ENCODE measurements around the gene MAP4K2. TPM values are rescaled to one million over a fixed set of nuclear protein-coding genes. Genes with fewer than 3 reads are reported as not detected.

The MAP4K2 gene
- total RNA-seq, 1 experiment from 2014 or later = 24.5 TPM

GRCh38 chr11:64789331-64790204 is 13.4 kb downstream of the MAP4K2 start (continued):
- TF ChIP-seq, protein P1, sequence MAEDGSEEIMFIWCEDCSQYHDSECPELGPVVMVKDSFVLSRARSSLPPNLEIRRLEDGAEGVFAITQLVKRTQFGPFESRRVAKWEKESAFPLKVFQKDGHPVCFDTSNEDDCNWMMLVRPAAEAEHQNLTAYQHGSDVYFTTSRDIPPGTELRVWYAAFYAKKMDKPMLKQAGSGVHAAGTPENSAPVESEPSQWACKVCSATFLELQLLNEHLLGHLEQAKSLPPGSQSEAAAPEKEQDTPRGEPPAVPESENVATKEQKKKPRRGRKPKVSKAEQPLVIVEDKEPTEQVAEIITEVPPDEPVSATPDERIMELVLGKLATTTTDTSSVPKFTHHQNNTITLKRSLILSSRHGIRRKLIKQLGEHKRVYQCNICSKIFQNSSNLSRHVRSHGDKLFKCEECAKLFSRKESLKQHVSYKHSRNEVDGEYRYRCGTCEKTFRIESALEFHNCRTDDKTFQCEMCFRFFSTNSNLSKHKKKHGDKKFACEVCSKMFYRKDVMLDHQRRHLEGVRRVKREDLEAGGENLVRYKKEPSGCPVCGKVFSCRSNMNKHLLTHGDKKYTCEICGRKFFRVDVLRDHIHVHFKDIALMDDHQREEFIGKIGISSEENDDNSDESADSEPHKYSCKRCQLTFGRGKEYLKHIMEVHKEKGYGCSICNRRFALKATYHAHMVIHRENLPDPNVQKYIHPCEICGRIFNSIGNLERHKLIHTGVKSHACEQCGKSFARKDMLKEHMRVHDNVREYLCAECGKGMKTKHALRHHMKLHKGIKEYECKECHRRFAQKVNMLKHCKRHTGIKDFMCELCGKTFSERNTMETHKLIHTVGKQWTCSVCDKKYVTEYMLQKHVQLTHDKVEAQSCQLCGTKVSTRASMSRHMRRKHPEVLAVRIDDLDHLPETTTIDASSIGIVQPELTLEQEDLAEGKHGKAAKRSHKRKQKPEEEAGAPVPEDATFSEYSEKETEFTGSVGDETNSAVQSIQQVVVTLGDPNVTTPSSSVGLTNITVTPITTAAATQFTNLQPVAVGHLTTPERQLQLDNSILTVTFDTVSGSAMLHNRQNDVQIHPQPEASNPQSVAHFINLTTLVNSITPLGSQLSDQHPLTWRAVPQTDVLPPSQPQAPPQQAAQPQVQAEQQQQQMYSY (CRISPR knock-in tag; IDR thresholded peaks at IDR 0.05) = no peak
- TF ChIP-seq, protein P2, sequence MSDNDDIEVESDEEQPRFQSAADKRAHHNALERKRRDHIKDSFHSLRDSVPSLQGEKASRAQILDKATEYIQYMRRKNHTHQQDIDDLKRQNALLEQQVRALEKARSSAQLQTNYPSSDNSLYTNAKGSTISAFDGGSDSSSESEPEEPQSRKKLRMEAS (CRISPR knock-in tag; IDR thresholded peaks at IDR 0.05) = no peak
- TF ChIP-seq CTCF (IDR thresholded peaks at IDR 0.05) (no peak), ZNF671 (CRISPR knock-in tag; IDR thresholded peaks at IDR 0.05) (no peak), ELF4 (CRISPR knock-in tag; IDR thresholded peaks at IDR 0.05; ENCODE audit: low read depth) (no peak)

GRCh38 chr11:64788321-64789215 is 14.4 kb downstream of the MAP4K2 start:
- Mint-ChIP-seq H3K27me3 (ENCODE audit: low read depth) (no peaks in the 10 kb centered on the region), H3K36me3 (no peaks in the 10 kb centered on the region; the same call in 1 of the 2 replicates), H3K27ac (no peak overlapping the region), H3K4me1 (no peaks in the 10 kb centered on the region), H3K9me3 (no peaks in the 10 kb centered on the region), H3K4me3 (no peak overlapping the region)
- ATAC-seq (no peak), DNase-seq (ENCODE audit: low spot score) (no peak)
- ChIA-PET POLR2A (no interaction called here), CTCF (interaction anchor here (0.5 to 1.7 kb wide), 31 partner anchors 9 to 383 kb away, joined by 3 to 18 read pairs (median 4); partner anchors contain the start of genes ARL2, CDC42BPG, FAU and MAP4K2)
- no peak for TF ChIP-seq NR3C1 (CRISPR knock-in tag; conservative IDR thresholded peaks at IDR 0.05; ENCODE audit: low read depth)

DNA sequence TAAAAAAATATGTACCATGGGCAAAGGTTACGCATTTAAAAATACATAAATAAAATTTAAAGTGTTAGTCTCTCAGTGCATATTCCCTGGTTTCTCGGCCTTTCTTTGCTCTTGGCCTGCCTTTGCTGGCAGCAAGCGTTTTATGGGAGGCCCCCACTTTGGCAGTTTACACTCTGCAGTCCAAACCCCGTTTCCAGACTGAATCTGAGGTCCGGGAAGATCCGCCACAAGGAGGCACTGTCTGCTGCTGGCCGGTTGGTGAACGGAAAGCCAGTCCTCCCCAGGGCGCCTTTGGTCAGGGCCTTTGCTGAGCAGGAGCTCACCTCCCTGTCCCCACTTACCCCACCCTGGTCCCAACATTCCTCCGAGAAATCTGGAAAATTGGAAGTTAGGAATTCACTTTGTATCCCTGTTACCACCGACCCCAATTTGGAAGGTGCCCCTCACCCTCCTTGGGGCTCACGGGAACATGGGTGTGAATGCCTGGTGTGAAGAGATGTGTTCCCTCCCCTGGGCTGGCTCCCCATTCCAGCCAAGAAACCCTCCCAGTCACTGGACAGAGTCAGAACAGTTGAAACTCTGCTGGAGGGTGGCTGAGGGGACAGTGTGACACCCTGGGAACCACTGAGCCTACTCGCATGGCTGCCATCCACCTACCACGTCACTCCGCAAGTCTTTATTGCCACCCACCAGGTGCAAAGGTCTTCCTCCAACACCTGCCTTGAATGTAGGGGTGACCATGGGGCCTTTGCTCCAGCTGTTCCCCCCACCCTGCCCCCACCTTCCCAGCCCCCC is 15.3 kb downstream of the MAP4K2 start:
- POLR2A ChIA-PET = interaction anchor here (1.5 kb wide), 1 partner anchor 9 kb away, joined by 3 read pairs; no protein-coding TSS in a partner anchor
- H3K4me3 Mint-ChIP-seq = no peak overlapping the region
- CTCF ChIA-PET = interaction anchor here (0.5 to 1.7 kb wide), 30 partner anchors 9 to 382 kb away, joined by 3 to 18 read pairs (median 4); partner anchors contain the start of genes ARL2, CDC42BPG, FAU and MAP4K2
- H3K27ac Mint-ChIP-seq = no peak overlapping the region
- H3K4me1 Mint-ChIP-seq = no peaks in the 10 kb centered on the region
- no peaks in the 10 kb centered on the region for H3K27me3 Mint-ChIP-seq (ENCODE audit: low read depth)
- peak; percentile 91 for ATAC-seq
- TF ChIP-seq FOXP4 (CRISPR knock-in tag; IDR thresholded peaks at IDR 0.05) (no peak), CTCF (IDR thresholded peaks at IDR 0.05) (peak; percentile 40)
- H3K36me3 Mint-ChIP-seq = no peaks in the 10 kb centered on the region; the same call in 1 of the 2 replicates
- peak; percentile 85 for DNase-seq (ENCODE audit: low spot score)
- no peaks in the 10 kb centered on the region for H3K9me3 Mint-ChIP-seq
